HG03196 (cell line): ENCODE data around the gene POLR1E.

Source experiments
- ATAC-seq: cut with Tn5 transposase; IDR thresholded peaks from one replicate; pipeline ENCODE4 v1.9.1; 2021; ENCODE audit not compliant: unreplicated experiment

The POLR1E gene

GRCh38 chr9:37531699-37532098 lies 46.0 kb downstream of the POLR1E start:
- ATAC-seq = no peak

- ATAC-seq = no peak
Measured at GRCh38 chr9:37534412-37534811, 48.7 kb downstream of the POLR1E start.

GRCh38 chr9:37534901-37535300 lies 49.2 kb downstream of the POLR1E start:
- ATAC-seq = no peak

- ATAC-seq = no peak
Measured at GRCh38 chr9:37538099-37538498, 52.4 kb downstream of the POLR1E start.

GRCh38 chr9:37539634-37540033 lies 53.9 kb downstream of the POLR1E start:
- no peak for ATAC-seq

- ATAC-seq = no peak
Measured at GRCh38 chr9:37540634-37541033, 54.9 kb downstream of the POLR1E start.

- no peak for ATAC-seq
Measured at GRCh38 chr9:37541465-37541864, 55.7 kb downstream of the POLR1E start.

GRCh38 chr9:37542488-37542887 lies 56.7 kb downstream of the POLR1E start:
- ATAC-seq = no peak

GRCh38 chr9:37542895-37543294 lies 57.1 kb downstream of the POLR1E start:
- no peak for ATAC-seq

- no peak for ATAC-seq
Measured at GRCh38 chr9:37543468-37543867, 57.7 kb downstream of the POLR1E start.

- ATAC-seq = no peak
Measured at GRCh38 chr9:37547328-37547878, 61.7 kb downstream of the POLR1E start.

GRCh38 chr9:37549527-37549926 lies 63.8 kb downstream of the POLR1E start:
- no peak for ATAC-seq

- no peak for ATAC-seq
Measured at GRCh38 chr9:37550781-37551180, 65.0 kb downstream of the POLR1E start.

- no peak for ATAC-seq
Measured at GRCh38 chr9:37551468-37551867, 65.7 kb downstream of the POLR1E start.

GRCh38 chr9:37551888-37552287 lies 66.1 kb downstream of the POLR1E start:
- ATAC-seq = no peak
